ENCODE results near the gene CCDC85C.
A peak's percentile ranks its signal among the peaks of the same experiment; 100 is the strongest.

The CCDC85C gene

DNA sequence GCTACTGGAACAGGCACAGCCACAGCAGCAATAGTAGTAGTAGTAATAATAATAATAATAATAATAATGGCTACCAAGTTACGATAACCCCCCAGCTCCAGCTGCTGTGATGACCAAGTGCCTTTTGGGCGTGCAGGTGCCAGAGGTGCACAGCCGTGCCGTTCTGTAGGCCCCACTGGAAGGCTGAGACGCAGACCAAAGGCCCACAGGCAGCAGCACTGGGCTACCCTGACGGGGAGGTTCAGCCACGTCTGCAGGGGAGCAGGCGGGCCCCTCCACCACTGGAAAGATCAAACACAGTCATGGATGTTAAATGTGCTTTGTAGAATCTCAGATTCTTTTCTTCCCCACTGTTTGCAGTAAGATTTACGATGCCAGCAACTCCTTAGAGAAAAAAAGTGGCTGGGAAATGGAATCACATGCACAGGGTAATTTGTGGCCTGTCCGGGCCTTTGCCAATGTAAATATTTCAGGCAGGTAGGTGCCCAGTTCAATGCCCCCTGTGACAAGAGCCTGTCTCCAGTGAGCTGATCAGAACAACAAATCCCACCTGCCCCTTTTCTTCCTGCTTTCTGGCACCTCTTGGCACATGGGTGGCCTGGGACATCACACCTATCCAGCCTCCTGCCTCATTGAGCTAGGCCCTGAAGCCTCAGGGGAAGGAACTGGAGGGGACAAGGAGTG is 32.6 kb downstream of the CCDC85C start:
- 0 out of 2 replicates have a peak, but pooled peaks have one; percentile 27 for TF ChIP-seq FOXM1 (IDR thresholded peaks at IDR 0.05; ENCODE audit: borderline replicate concordance, low read depth)
- TF ChIP-seq TAF1 (IDR thresholded peaks at IDR 0.05; ENCODE audit: low read depth) = no peak
- TF ChIP-seq RAD21 (IDR thresholded peaks at IDR 0.05; ENCODE audit: low read depth) = no peak
- TF ChIP-seq, protein P1, sequence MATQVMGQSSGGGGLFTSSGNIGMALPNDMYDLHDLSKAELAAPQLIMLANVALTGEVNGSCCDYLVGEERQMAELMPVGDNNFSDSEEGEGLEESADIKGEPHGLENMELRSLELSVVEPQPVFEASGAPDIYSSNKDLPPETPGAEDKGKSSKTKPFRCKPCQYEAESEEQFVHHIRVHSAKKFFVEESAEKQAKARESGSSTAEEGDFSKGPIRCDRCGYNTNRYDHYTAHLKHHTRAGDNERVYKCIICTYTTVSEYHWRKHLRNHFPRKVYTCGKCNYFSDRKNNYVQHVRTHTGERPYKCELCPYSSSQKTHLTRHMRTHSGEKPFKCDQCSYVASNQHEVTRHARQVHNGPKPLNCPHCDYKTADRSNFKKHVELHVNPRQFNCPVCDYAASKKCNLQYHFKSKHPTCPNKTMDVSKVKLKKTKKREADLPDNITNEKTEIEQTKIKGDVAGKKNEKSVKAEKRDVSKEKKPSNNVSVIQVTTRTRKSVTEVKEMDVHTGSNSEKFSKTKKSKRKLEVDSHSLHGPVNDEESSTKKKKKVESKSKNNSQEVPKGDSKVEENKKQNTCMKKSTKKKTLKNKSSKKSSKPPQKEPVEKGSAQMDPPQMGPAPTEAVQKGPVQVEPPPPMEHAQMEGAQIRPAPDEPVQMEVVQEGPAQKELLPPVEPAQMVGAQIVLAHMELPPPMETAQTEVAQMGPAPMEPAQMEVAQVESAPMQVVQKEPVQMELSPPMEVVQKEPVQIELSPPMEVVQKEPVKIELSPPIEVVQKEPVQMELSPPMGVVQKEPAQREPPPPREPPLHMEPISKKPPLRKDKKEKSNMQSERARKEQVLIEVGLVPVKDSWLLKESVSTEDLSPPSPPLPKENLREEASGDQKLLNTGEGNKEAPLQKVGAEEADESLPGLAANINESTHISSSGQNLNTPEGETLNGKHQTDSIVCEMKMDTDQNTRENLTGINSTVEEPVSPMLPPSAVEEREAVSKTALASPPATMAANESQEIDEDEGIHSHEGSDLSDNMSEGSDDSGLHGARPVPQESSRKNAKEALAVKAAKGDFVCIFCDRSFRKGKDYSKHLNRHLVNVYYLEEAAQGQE (IDR thresholded peaks at IDR 0.05; ENCODE audit: low read depth) = no peak
- TF ChIP-seq, protein P2, sequence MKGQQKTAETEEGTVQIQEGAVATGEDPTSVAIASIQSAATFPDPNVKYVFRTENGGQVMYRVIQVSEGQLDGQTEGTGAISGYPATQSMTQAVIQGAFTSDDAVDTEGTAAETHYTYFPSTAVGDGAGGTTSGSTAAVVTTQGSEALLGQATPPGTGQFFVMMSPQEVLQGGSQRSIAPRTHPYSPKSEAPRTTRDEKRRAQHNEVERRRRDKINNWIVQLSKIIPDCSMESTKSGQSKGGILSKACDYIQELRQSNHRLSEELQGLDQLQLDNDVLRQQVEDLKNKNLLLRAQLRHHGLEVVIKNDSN (IDR thresholded peaks at IDR 0.05) = peak; percentile 33; the same call in 1 of the 2 replicates
- TF ChIP-seq, protein P3, sequence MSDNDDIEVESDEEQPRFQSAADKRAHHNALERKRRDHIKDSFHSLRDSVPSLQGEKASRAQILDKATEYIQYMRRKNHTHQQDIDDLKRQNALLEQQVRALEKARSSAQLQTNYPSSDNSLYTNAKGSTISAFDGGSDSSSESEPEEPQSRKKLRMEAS (IDR thresholded peaks at IDR 0.05) = 0 out of 2 replicates have a peak, but pooled peaks have one; percentile 53
- TF ChIP-seq EGR1 (IDR thresholded peaks at IDR 0.05) = no peak
- no peak for TF ChIP-seq CREB1 (IDR thresholded peaks at IDR 0.05; ENCODE audit: low read depth)
- no peak for TF ChIP-seq YY1 (IDR thresholded peaks at IDR 0.05; ENCODE audit: low read depth)
- TF ChIP-seq ZBTB7A (IDR thresholded peaks at IDR 0.05; ENCODE audit: low read depth) = no peak
- no peak for TF ChIP-seq CEBPB (IDR thresholded peaks at IDR 0.05)
- TF ChIP-seq EP300 (IDR thresholded peaks at IDR 0.05; ENCODE audit: borderline replicate concordance) = peak; percentile 68
- peak; percentile 88 for TF ChIP-seq NFIC (IDR thresholded peaks at IDR 0.05)
- TF ChIP-seq TCF12 (IDR thresholded peaks at IDR 0.05; ENCODE audit: low read depth) = peak; percentile 81
- TF ChIP-seq TEAD4 (IDR thresholded peaks at IDR 0.05) = peak; percentile 25; the same call in 1 of the 2 replicates

DNA sequence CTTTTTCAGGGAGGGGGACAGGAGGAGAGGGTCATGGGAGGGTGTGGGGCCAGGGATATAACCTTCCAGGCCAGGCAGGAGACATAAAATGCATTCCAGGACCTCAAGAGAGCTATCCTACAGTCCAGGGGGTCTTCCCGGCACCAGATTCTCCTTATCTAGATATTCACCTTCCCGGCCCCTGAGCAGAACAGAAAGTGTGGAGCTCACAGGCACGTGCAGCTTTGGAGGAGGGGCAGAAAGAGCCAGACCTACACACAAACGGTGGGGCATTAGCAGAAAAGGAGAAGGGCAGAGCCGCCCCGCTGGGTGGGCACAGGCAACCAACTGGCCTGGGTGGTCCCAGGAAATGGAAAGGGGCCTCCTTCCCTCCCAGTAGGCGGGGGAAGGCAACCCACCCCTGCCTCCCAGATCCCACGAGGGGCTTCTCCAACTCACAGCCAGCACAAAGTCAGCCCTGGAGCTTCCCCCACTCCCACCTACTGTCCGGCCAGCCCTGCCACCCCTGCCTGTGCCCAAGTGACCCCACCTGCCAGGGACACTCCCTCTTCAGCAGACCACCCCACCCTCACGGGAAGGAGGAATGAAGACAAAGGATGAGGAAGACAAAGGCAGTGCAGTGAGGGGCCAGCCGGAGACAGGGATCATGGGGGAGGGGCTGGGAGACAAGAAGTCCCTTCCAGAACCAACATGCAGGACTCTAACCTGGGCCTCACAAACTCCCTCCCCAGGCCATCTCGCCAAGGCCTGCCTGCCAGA is 33.3 kb downstream of the CCDC85C start:
- TF ChIP-seq TEAD4 (IDR thresholded peaks at IDR 0.05) (no peak), TCF12 (IDR thresholded peaks at IDR 0.05; ENCODE audit: low read depth) (no peak)

DNA sequence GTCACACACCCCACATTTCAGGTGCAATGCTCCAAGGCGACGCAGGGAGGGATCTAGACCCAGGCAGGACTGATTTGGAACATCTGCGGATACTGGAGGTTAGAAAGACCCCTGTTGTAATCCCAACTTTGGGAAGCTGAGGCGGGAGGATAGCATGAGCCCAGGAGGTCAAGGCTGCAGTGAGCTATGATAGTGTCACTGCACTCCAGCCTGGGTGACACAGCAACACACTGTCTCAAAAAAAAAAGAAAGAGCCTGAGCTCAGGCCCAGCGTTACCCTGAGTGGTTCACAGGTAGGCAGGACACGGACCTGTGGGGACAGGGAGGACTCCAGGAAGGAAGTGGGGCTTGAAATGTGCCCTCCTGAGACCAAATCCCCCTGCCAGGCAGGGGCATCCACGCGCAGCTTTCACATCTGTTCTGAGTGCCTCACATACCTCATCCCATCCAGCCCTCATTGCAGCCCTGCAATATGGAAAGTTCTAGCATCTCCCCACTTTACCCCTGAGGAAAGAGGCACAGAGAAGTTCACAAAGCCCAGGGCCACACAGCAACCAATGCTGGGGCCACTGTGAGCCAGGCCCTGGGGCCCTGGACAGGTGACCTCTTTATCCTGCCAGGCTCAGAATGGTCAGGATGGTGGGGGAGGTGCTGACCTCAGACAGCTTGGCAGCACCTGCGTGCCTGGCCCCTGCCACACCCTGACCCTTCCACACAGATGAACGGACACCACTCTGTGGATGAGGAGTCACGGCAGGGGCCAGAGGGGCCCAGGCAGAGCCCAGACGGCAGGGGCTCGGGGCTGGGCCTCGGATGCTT is 34.1 kb downstream of the CCDC85C start:
- TF ChIP-seq EP300 (IDR thresholded peaks at IDR 0.05; ENCODE audit: borderline replicate concordance) = peak; percentile 30; the same call in 1 of the 2 replicates
- TF ChIP-seq CREB1 (IDR thresholded peaks at IDR 0.05; ENCODE audit: low read depth) = no peak
- TF ChIP-seq, protein P2 (IDR thresholded peaks at IDR 0.05) = no peak
- TF ChIP-seq, protein P3 (IDR thresholded peaks at IDR 0.05) = no peak
- TF ChIP-seq NFIC (IDR thresholded peaks at IDR 0.05) = no peak

DNA sequence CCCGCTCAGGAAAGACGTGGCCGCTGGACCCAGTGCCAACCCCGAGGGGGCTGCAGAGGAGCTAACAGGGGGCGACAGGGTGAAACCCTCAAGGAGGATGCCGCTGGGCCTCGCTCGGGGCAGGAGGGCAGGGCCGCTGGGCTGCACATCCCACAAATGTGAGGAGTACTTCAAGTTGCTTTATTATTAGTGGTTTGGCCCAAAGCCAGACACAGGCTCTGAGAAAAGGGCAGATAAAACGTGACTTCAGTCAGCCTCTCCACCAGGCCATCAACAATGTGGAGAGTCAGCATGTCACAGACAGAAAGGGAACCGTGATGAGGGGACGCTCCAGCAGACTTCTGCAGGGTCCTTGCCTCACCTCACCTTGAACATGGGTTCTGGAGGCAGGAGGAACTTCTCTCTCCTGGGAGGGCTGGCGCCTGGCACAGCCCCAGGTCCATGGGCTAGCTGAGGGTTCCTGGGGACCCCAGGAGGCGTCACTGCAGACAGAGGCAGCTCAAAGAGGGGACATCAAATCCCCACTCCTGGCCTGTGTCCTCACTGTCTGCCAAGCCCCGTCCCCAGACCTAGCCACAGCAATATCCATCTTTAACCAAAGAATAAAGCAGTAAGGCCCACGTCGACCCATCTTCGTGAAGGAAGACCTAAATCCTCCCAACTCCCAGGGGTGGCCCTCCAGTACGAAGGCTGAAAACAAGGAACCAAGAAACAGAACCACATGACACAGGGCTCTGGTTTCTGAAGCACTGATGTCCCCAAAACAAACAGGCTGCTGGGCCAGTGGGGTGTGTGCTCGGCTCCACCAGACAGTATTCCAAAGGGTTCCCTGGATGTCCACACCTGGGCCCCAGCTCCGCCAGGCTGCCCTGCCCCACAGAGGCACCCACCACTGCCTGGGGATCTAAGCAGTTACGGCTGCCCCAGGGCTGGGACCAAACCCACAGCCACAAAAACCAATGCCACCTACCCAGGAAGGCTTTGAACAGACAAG is 35.1 kb downstream of the CCDC85C start:
- no peak for TF ChIP-seq RAD21 (IDR thresholded peaks at IDR 0.05; ENCODE audit: low read depth)
- peak; percentile 68 for TF ChIP-seq NFIC (IDR thresholded peaks at IDR 0.05)

DNA sequence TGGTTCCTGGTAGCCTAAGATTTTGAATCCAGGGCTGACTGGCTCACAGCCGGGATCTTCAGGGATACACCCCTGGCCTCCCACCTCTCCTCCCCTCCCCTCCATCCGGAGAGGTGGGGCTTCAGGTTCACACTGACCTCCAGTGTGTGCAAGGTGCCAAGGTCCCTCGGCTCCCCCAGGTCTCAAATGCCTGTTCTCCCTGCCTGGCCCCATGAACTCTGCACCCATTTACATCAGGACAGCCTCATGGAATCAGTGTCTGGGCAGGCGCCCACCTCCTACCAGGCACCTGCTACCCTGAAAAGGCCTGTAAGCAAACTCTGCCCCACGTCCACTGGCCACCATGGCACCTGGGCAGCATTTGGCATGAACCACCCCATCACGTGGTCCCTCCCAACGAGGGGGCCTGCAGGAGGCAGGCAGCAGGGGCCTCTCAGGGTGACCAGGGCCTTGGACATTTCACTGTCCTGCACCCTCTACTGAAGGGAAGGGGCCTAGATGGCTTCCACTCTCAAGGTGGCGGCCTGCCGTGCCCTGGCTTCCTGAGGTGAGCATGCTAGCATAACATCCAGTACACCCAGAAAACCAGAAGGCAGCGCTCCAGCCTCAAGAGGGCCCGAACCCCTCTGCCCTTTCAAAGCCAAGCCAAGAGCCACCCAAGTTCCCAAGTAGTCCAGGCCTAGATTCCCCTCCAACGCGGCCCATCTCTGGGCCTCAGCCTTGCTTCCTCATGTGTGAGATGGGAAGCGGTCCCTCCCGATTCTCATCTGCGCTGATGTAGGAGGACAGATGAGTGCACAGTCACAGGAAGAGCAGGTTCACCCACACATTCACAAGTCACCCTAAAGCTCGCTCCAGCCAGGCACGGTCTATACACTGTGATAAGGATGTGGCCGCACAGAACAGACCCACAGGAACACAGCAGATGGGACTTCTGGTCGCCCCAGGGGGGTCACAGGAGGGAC is 37.3 kb downstream of the CCDC85C start:
- TF ChIP-seq CREB1 (IDR thresholded peaks at IDR 0.05; ENCODE audit: low read depth) (no peak), RAD21 (IDR thresholded peaks at IDR 0.05; ENCODE audit: low read depth) (no peak), TEAD4 (IDR thresholded peaks at IDR 0.05) (no peak), ZBTB7A (IDR thresholded peaks at IDR 0.05; ENCODE audit: low read depth) (no peak), TAF1 (IDR thresholded peaks at IDR 0.05; ENCODE audit: low read depth) (no peak), EP300 (IDR thresholded peaks at IDR 0.05; ENCODE audit: borderline replicate concordance) (no peak), FOXM1 (IDR thresholded peaks at IDR 0.05; ENCODE audit: borderline replicate concordance, low read depth) (no peak), EGR1 (IDR thresholded peaks at IDR 0.05) (no peak), YY1 (IDR thresholded peaks at IDR 0.05; ENCODE audit: low read depth) (no peak), NFIC (IDR thresholded peaks at IDR 0.05) (no peak)
- TF ChIP-seq, protein P2 (IDR thresholded peaks at IDR 0.05) = no peak
- TF ChIP-seq, protein P3 (IDR thresholded peaks at IDR 0.05) = no peak
